Endodermal cell (in vitro differentiated cells): ENCODE data around the gene S100PBP. TPM values are rescaled to one million over a fixed set of nuclear protein-coding genes. Genes with fewer than 3 reads are reported as not detected.

Experiments
- DNase-seq: peaks from one replicate; pipeline ENCODE4 v3.0.0-alpha.2; 2017
- H3K27ac ChIP-seq: 2 replicates; pipeline ENCODE4 v1.5.1; 2013; ENCODE audit warnings: mild to moderate bottlenecking, low read depth, low read length, moderate library complexity
- H3K27me3 ChIP-seq: 2 replicates; pipeline ENCODE4 v1.6.1; 2013; ENCODE audit warnings: mild to moderate bottlenecking, low read length, moderate library complexity; ENCODE audit not compliant: insufficient read depth, control insufficient read depth, poor library complexity, severe bottlenecking
- H3K36me3 ChIP-seq: 2 replicates; pipeline ENCODE4 v1.7.0; 2013; ENCODE audit warnings: mild to moderate bottlenecking, low read length, moderate library complexity; ENCODE audit not compliant: control insufficient read depth, insufficient read depth
- H3K4me1 ChIP-seq: one replicate; pipeline ENCODE4 v1.7.0; 2013; ENCODE audit warnings: low read length; ENCODE audit not compliant: control insufficient read depth, insufficient read depth
- H3K4me3 ChIP-seq: 2 replicates; pipeline ENCODE4 v1.5.1; 2013; ENCODE audit warnings: mild to moderate bottlenecking, low read length, moderate library complexity
- H3K9ac ChIP-seq: 2 replicates; pipeline ENCODE4 v1.6.1; 2013; ENCODE audit warnings: mild to moderate bottlenecking, low read length, moderate library complexity; ENCODE audit not compliant: poor library complexity, severe bottlenecking; ENCODE audit errors: extremely low read depth
- H3K9me3 ChIP-seq: 2 replicates; pipeline ENCODE4 v1.6.1; 2013; ENCODE audit warnings: mild to moderate bottlenecking, low read length, moderate library complexity; ENCODE audit not compliant: control insufficient read depth
- H3K27ac Mint-ChIP-seq: 2 replicates; pipeline ENCODE4 v1.8.0; 2020; ENCODE audit warnings: mixed read lengths
- H3K27me3 Mint-ChIP-seq: 2 replicates; pipeline ENCODE4 v1.8.0; 2021; ENCODE audit warnings: mild to moderate bottlenecking, mixed read lengths; ENCODE audit not compliant: insufficient read depth
- H3K36me3 Mint-ChIP-seq: 2 replicates; pipeline ENCODE4 v1.8.0; 2020; ENCODE audit warnings: low read depth, mixed read lengths
- H3K4me1 Mint-ChIP-seq: 2 replicates; pipeline ENCODE4 v1.8.0; 2020; ENCODE audit warnings: mixed read lengths
- H3K4me3 Mint-ChIP-seq: 2 replicates; pipeline ENCODE4 v1.8.0; 2020; ENCODE audit warnings: mild to moderate bottlenecking, moderate library complexity, mixed read lengths
- H3K9me3 Mint-ChIP-seq: 2 replicates; pipeline ENCODE4 v1.8.0; 2020; ENCODE audit warnings: mild to moderate bottlenecking, mixed read lengths
- WGBS, 2 experiments: methylation state at CpG; one replicate each; pipeline versions ENCODE4 v1.1.5 to v1.1.7; 2013; ENCODE audit warnings: missing lambda C conversion rate in 2 of 2, mixed read lengths in 1 of 2; ENCODE audit not compliant: insufficient coverage in 1 of 2, insufficient read length in 1 of 2; 5-methylcytosine and 5-hydroxymethylcytosine counted together
- total RNA-seq, 2 donors: library from RNA; stranded (reverse); fragmentation: NEBNext Ultra II Directional in 1 of 2; extraction: Animal tissue kit (Norgen Biotek cat#: 25700) in 1 of 2; gene quantifications; 2 replicates in 1 of 2; 3 replicates in 1 of 2; pipeline ENCODE4 v1.2.1, GENCODE V29; 2021
- TF ChIP-seq, protein P1 (sequence below): fragments of 200-600 bp; sonication (generic); conservative IDR thresholded peaks from 2 replicates; pipeline ENCODE4 v1.5.0; 2021; ENCODE audit warnings: antibody characterized with exemption, mild to moderate bottlenecking

S100PBP gene
- total RNA-seq, 2 donors from 2014 or later = 91.4 to 112 TPM

DNA sequence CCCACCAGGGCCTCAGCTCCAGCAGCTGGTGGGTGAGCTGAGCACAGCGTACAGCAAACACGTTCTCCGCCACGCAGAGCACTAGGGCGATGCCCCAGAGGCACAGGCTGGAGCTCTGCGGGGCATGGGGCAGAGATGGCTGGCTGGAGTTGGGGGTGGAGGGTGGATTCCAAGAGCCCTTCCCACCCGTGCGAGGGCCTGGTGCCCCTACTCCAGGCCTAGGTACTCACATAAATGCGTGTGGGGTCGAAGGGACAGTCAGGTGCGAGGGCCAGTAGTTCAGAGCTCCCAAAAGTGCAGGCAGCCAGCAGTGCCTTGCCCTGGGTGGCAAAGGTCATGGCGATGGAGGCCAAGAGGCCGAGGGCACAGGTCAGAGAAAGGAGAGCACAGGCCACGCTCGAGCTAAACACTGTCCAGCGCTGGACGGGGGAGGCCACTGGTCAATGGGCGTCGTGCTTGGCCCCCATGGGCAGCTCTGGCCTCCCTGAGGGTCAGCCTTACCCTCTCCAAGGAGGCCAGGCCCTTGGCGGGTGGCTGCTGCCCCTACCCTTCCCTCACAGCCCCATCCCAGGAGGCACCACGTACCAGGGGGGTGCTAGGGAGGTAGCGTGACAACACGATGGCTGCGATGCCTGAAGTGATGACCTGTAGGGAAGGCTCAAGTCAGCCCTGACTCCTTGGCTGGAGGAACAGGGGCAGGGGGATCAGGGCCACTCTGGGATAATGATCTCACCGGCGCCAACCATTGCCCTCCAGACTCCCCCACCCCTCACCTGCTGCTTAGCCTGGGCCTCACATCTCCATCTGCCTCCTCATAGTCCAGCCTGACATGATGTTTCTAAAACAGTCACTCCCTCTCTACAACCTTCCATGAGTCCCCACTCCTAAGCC is 78.1 kb downstream of the S100PBP start:
- peaks cover 70% of the 10 kb centered on the region for H3K27me3 ChIP-seq

DNA sequence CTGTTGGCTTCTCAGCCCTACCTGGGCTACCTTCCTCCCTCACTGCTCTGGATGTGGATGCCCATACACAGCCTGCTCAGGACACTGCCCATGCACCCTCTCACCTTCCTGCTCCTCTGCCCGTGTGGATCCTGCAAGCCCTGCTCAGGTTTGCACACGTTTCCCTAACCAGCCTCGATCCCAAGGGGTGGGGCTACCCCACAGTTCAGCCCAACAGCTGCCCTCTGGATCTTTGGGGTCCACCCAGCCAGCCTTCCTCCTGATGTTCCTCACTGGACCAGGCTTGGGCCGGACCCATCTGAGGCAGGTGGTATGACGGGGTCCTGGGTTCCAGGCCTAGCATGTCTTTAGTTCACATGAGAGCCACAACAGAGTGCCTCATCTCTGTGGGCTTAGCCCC is 79.0 kb downstream of the S100PBP start:
- Histone ChIP-seq H3K9ac (no peak overlapping the region), H3K4me1 (peaks cover 4% of the 10 kb centered on the region), H3K27me3 (peaks cover 67% of the 10 kb centered on the region), H3K4me3 (no peak overlapping the region), H3K36me3 (no peaks in the 10 kb centered on the region), H3K27ac (no peak overlapping the region), H3K9me3 (no peaks in the 10 kb centered on the region)
- WGBS, 2 experiments = 79 to 84% methylated on average over 4 to 5 of the region's 5 CpGs
- H3K36me3 Mint-ChIP-seq = no peaks in the 10 kb centered on the region
- H3K27me3 Mint-ChIP-seq = peaks cover 88% of the 10 kb centered on the region
- H3K4me1 Mint-ChIP-seq = no peaks in the 10 kb centered on the region
- no peak for DNase-seq
- no peak overlapping the region for H3K27ac Mint-ChIP-seq
- H3K9me3 Mint-ChIP-seq = peaks cover 6% of the 10 kb centered on the region
- TF ChIP-seq, protein P1, sequence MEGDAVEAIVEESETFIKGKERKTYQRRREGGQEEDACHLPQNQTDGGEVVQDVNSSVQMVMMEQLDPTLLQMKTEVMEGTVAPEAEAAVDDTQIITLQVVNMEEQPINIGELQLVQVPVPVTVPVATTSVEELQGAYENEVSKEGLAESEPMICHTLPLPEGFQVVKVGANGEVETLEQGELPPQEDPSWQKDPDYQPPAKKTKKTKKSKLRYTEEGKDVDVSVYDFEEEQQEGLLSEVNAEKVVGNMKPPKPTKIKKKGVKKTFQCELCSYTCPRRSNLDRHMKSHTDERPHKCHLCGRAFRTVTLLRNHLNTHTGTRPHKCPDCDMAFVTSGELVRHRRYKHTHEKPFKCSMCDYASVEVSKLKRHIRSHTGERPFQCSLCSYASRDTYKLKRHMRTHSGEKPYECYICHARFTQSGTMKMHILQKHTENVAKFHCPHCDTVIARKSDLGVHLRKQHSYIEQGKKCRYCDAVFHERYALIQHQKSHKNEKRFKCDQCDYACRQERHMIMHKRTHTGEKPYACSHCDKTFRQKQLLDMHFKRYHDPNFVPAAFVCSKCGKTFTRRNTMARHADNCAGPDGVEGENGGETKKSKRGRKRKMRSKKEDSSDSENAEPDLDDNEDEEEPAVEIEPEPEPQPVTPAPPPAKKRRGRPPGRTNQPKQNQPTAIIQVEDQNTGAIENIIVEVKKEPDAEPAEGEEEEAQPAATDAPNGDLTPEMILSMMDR = no peak
- H3K4me3 Mint-ChIP-seq = no peak overlapping the region

More for the DNA sequence above, 78.1 kb downstream of the S100PBP start:
- no peak overlapping the region for H3K9ac ChIP-seq
- TF ChIP-seq, protein P1 = no peak
- Mint-ChIP-seq H3K4me1 (no peaks in the 10 kb centered on the region), H3K9me3 (peaks cover 6% of the 10 kb centered on the region), H3K27me3 (peaks cover 92% of the 10 kb centered on the region), H3K27ac (no peak overlapping the region), H3K36me3 (no peaks in the 10 kb centered on the region), H3K4me3 (no peak overlapping the region)
- H3K9me3 ChIP-seq = no peaks in the 10 kb centered on the region
- H3K36me3 ChIP-seq = no peaks in the 10 kb centered on the region
- no peak for DNase-seq
- H3K27ac ChIP-seq = no peak overlapping the region
- peaks cover 2% of the 10 kb centered on the region for H3K4me1 ChIP-seq
- WGBS, 2 experiments = 91 to 94% methylated on average over 16 to 26 of the region's 26 CpGs
- H3K4me3 ChIP-seq = no peak overlapping the region

DNA sequence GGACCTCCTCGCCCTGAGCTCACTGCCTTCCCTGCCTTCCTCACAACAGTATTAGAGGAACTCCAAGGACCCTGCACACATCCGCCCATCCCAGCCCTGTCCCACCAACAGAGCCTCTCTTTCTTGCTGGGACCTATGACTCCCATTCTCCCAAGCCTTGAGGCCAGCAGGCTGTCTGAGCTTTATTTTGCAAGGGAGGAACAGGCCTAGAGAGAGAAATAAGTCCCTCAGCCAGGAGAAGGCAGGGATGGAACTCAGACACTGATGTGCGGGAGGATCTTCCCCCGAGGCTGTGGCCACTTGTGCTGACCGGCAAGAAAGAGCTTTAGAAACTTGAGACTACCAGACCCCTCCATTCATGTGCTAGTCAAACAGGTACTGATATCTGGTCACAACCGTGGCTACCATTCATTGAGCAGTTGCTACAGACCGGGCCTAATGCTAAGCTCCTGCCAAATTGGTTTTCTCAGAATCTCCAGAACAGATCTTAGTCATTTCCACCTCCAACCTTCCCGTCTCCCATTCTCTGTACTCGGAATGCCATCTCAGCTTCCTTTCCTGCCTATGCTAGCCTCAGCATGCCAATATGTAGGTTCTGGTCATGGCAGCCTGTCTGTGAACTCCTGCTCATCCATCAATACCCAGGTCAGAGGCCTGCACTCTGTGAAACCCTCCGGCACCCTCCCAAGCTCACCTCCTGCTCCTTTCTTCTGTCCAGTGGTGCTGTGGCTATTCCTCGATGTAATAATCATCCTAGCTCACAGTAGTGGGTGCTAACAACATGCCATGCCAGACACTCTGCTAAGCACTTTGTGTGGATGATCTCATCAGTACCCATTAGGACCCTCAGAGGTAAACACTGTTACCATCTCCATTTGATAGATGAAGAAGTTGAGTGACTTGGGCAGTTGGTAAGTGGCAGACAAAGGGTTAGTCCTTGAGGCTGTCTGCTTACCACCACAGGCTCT is 79.9 kb downstream of the S100PBP start:
- H3K9me3 Mint-ChIP-seq = peaks cover 4% of the 10 kb centered on the region
- no peak overlapping the region for H3K9ac ChIP-seq
- H3K27me3 Mint-ChIP-seq = peaks cover 88% of the 10 kb centered on the region
- H3K36me3 ChIP-seq = no peaks in the 10 kb centered on the region
- WGBS, 2 experiments = 81 to 89% methylated on average over 9 to 11 of the region's 11 CpGs
- peaks cover 66% of the 10 kb centered on the region for H3K27me3 ChIP-seq
- H3K4me1 Mint-ChIP-seq = no peaks in the 10 kb centered on the region
- H3K36me3 Mint-ChIP-seq = no peaks in the 10 kb centered on the region
- H3K4me1 ChIP-seq = peaks cover 4% of the 10 kb centered on the region
- H3K9me3 ChIP-seq = no peaks in the 10 kb centered on the region
- no peak overlapping the region for H3K4me3 Mint-ChIP-seq
- TF ChIP-seq, protein P1 = no peak
- no peak for DNase-seq
- H3K27ac ChIP-seq = no peak overlapping the region
- H3K27ac Mint-ChIP-seq = no peak overlapping the region
- H3K4me3 ChIP-seq = no peak overlapping the region
